Neural cell (in vitro differentiated cells): Measurements from ENCODE around the gene SLC35D1.

Experiments
- CTCF ChIP-seq: fragments of 450-650 bp; IDR thresholded peaks from 2 replicates; pipeline ENCODE4 v1.5.1; 2014; ENCODE audit warnings: antibody characterized with exemption, mild to moderate bottlenecking, moderate library complexity; ENCODE audit not compliant: poor library complexity, severe bottlenecking
- POLR2AphosphoS5 ChIP-seq: IDR thresholded peaks from 2 replicates; pipeline ENCODE4 v1.6.1; 2012

- TF ChIP-seq CTCF = no peak
- no peak for TF ChIP-seq POLR2AphosphoS5
Measured at GRCh38 chr1:67088440-67088839, 34.5 kb upstream of the SLC35D1 start.
